Measurements from ENCODE around the gene GABRB3.

GABRB3 gene

GRCh38 chr15:26673445-26673844 is 99.4 kb downstream of the GABRB3 start:
- DNase-seq = no peak

GRCh38 chr15:26670116-26670515 is 102.8 kb downstream of the GABRB3 start:
- DNase-seq = no peak

GRCh38 chr15:26667222-26667988 is 105.5 kb downstream of the GABRB3 start:
- peak; percentile 51 for DNase-seq

GRCh38 chr15:26665957-26666791 is 106.7 kb downstream of the GABRB3 start:
- no peak for DNase-seq

GRCh38 chr15:26662283-26662682 is 110.6 kb downstream of the GABRB3 start:
- no peak for DNase-seq

GRCh38 chr15:26661748-26662147 is 111.1 kb downstream of the GABRB3 start:
- DNase-seq = no peak

- no peak for DNase-seq
These were observed 111.8 kb downstream of the GABRB3 start for GRCh38 chr15:26661107-26661506.

GRCh38 chr15:26660241-26660640 is 112.6 kb downstream of the GABRB3 start:
- DNase-seq = no peak

GRCh38 chr15:26658290-26658689 is 114.6 kb downstream of the GABRB3 start:
- DNase-seq = no peak

GRCh38 chr15:26656080-26656479 is 116.8 kb downstream of the GABRB3 start:
- DNase-seq = no peak

- DNase-seq = no peak
These were observed 121.0 kb downstream of the GABRB3 start for GRCh38 chr15:26651909-26652308.

GRCh38 chr15:26648676-26649075 is 124.2 kb downstream of the GABRB3 start:
- no peak for DNase-seq

GRCh38 chr15:26644948-26645347 is 127.9 kb downstream of the GABRB3 start:
- DNase-seq = no peak

- DNase-seq = no peak
These were observed 131.7 kb downstream of the GABRB3 start for GRCh38 chr15:26641144-26641543.

GRCh38 chr15:26640601-26641000 is 132.3 kb downstream of the GABRB3 start:
- no peak for DNase-seq

GRCh38 chr15:26639966-26640365 is 132.9 kb downstream of the GABRB3 start:
- DNase-seq = no peak

GRCh38 chr15:26635614-26636013 is 137.3 kb downstream of the GABRB3 start:
- no peak for DNase-seq

- no peak for DNase-seq
These were observed 137.8 kb downstream of the GABRB3 start for GRCh38 chr15:26635105-26635504.

- no peak for DNase-seq
These were observed 138.5 kb downstream of the GABRB3 start for GRCh38 chr15:26634319-26634718.

GRCh38 chr15:26632500-26632899 is 140.4 kb downstream of the GABRB3 start:
- no peak for DNase-seq

GRCh38 chr15:26631894-26632293 is 141.0 kb downstream of the GABRB3 start:
- no peak for DNase-seq

- DNase-seq = no peak
These were observed 142.0 kb downstream of the GABRB3 start for GRCh38 chr15:26630857-26631256.

GRCh38 chr15:26628879-26629529 is 143.9 kb downstream of the GABRB3 start:
- DNase-seq = no peak

- DNase-seq = no peak
These were observed 144.8 kb downstream of the GABRB3 start for GRCh38 chr15:26628071-26628470.
